Measurements from ENCODE around the gene HELT.
"Not testable (repeated sequence)": the region's sequence is repeated elsewhere in the genome, so short reads cannot be mapped to it uniquely, and the experiment has no call there.

HELT gene

GRCh38 chr4:185017964-185018772 lies at the start of gene HELT:
TSS of gene HELT (plus strand) at chr4:185018490. CDS start at chr4:185018929, 439 bp downstream.
- no peak for DNase-seq (ENCODE audit: low spot score)

GRCh38 chr4:184968784-184969201 lies 49.5 kb upstream of the HELT start:
- DNase-seq (ENCODE audit: low spot score), result no peak

GRCh38 chr4:184969610-184970009 lies 48.7 kb upstream of the HELT start:
- no peak for DNase-seq (ENCODE audit: low spot score)

- no peak for DNase-seq (ENCODE audit: low spot score)
Observed at GRCh38 chr4:184972991-184973390, 45.3 kb upstream of the HELT start.

- not testable (repeated sequence) for DNase-seq (ENCODE audit: low spot score)
Observed at GRCh38 chr4:184976348-184976747, 41.9 kb upstream of the HELT start.

- DNase-seq (ENCODE audit: low spot score), result no peak
Observed at GRCh38 chr4:184977747-184978146, 40.5 kb upstream of the HELT start.

- DNase-seq (ENCODE audit: low spot score), result no peak
Observed at GRCh38 chr4:184978211-184978610, 40.1 kb upstream of the HELT start.

GRCh38 chr4:184979461-184980124 lies 38.7 kb upstream of the HELT start:
- no peak for DNase-seq (ENCODE audit: low spot score)

- DNase-seq (ENCODE audit: low spot score), result no peak
Observed at GRCh38 chr4:184980261-184980660, 38.0 kb upstream of the HELT start.

- DNase-seq (ENCODE audit: low spot score), result peak; percentile 28
Observed at GRCh38 chr4:184983672-184984356, 34.5 kb upstream of the HELT start.

- DNase-seq (ENCODE audit: low spot score), result no peak
Observed at GRCh38 chr4:184987493-184988031, 30.7 kb upstream of the HELT start.

- no peak for DNase-seq (ENCODE audit: low spot score)
Observed at GRCh38 chr4:184988611-184989010, 29.7 kb upstream of the HELT start.

GRCh38 chr4:184989283-184989682 lies 29.0 kb upstream of the HELT start:
- DNase-seq (ENCODE audit: low spot score), result not testable (repeated sequence)

GRCh38 chr4:184990131-184990530 lies 28.2 kb upstream of the HELT start:
- not testable (repeated sequence) for DNase-seq (ENCODE audit: low spot score)

- DNase-seq (ENCODE audit: low spot score), result no peak
Observed at GRCh38 chr4:184991860-184992259, 26.4 kb upstream of the HELT start.

GRCh38 chr4:184992422-184992821 lies 25.9 kb upstream of the HELT start:
- DNase-seq (ENCODE audit: low spot score), result no peak

GRCh38 chr4:184993247-184993646 lies 25.0 kb upstream of the HELT start:
- DNase-seq (ENCODE audit: low spot score), result no peak

GRCh38 chr4:184994010-184994622 lies 24.2 kb upstream of the HELT start:
- no peak for DNase-seq (ENCODE audit: low spot score)

- no peak for DNase-seq (ENCODE audit: low spot score)
Observed at GRCh38 chr4:184994623-184995010, 23.7 kb upstream of the HELT start.

- DNase-seq (ENCODE audit: low spot score), result not testable (repeated sequence)
Observed at GRCh38 chr4:184997656-184998055, 20.6 kb upstream of the HELT start.

GRCh38 chr4:185002784-185003183 lies 15.5 kb upstream of the HELT start:
- no peak for DNase-seq (ENCODE audit: low spot score)

Measured in globus pallidus (tissue), 1 donor.